GM20000 (cell line): ENCODE measurements around the gene MPHOSPH6.
"Not testable (repeated sequence)": the region's sequence is repeated elsewhere in the genome, so short reads cannot be mapped to it uniquely, and the experiment has no call there.

Experiments used
- DNase-seq: peaks from one replicate; pipeline ENCODE4 v3.0.0; 2012; ENCODE audit warnings: low spot score
- CTCF ChIP-seq: IDR thresholded peaks from 2 replicates; pipeline ENCODE4 v1.5.1; 2012; ENCODE audit warnings: mild to moderate bottlenecking, control low read depth; ENCODE audit errors: extremely low read depth, missing control alignments

MPHOSPH6 gene

GRCh38 chr16:82119405-82119804, 50.6 kb downstream of the MPHOSPH6 start:
- DNase-seq: no peak
- TF ChIP-seq CTCF: no peak

GRCh38 chr16:82118749-82119148, 51.3 kb downstream of the MPHOSPH6 start:
- no peak for TF ChIP-seq CTCF
- no peak for DNase-seq

- DNase-seq: no peak
- no peak for TF ChIP-seq CTCF
Observed at GRCh38 chr16:82116535-82116934, 53.5 kb downstream of the MPHOSPH6 start.

- no peak for TF ChIP-seq CTCF
- no peak for DNase-seq
Observed at GRCh38 chr16:82113741-82114140, 56.3 kb downstream of the MPHOSPH6 start.

- TF ChIP-seq CTCF: no peak
- no peak for DNase-seq
Observed at GRCh38 chr16:82111944-82112343, 58.1 kb downstream of the MPHOSPH6 start.

GRCh38 chr16:82109266-82109665, 60.8 kb downstream of the MPHOSPH6 start:
- not testable (repeated sequence) for DNase-seq

- no peak for DNase-seq
- TF ChIP-seq CTCF: no peak
Observed at GRCh38 chr16:82108774-82109173, 61.2 kb downstream of the MPHOSPH6 start.

GRCh38 chr16:82108100-82108499, 61.9 kb downstream of the MPHOSPH6 start:
- no peak for TF ChIP-seq CTCF
- DNase-seq: no peak
